Measurements from ENCODE around the gene MORN1. TPM values are rescaled to one million over a fixed set of nuclear protein-coding genes. Genes with fewer than 3 reads are reported as not detected.
"Not testable (repeated sequence)": the region's sequence is repeated elsewhere in the genome, so short reads cannot be mapped to it uniquely, and the experiment has no call there.

The MORN1 gene
- total and polyA plus RNA-seq, 4 donors = 5.2 to 23.9 (median 13.9) TPM

- ATAC-seq (ENCODE audit: insufficient read depth, low FRiP score) (no peak), DNase-seq (no peak)
- H3K27ac ChIP-seq (ENCODE audit: low read depth in 1 of 2, low read length in 1 of 2) = no peak overlapping the region
- H3K36me3 ChIP-seq (ENCODE audit: control insufficient read depth in 4 of 4, insufficient read depth in 4 of 4, low read length in 4 of 4) = no peaks in the 10 kb centered on the region
- H3K4me1 ChIP-seq (ENCODE audit: control insufficient read depth in 5 of 5, insufficient read depth in 5 of 5, low read length in 5 of 5) = peaks cover 0 to 9% (median 0%) of the 10 kb centered on the region in 5 donors
- 89 to 96% methylated on average over 33 to 36 of the region's 36 CpGs for WGBS, 2 donors
- no peak overlapping the region for H3K4me3 ChIP-seq
- no peak for TF ChIP-seq CTCF (IDR thresholded peaks at IDR 0.05; ENCODE audit: control extremely low read depth, extremely low read depth)
- H3K27me3 ChIP-seq (ENCODE audit: control insufficient read depth in 3 of 3, insufficient read depth in 3 of 3, low read length in 2 of 3) = no peaks in the 10 kb centered on the region
- H3K9me3 ChIP-seq (ENCODE audit: control insufficient read depth in 4 of 4, insufficient read depth in 3 of 4, low read length in 3 of 4) = no peaks in the 10 kb centered on the region
- H3K9ac ChIP-seq (ENCODE audit: insufficient read depth in 1 of 2, low read length in 2 of 2) = no peak overlapping the region
Measured at GRCh38 chr1:2335721-2336455, 55.5 kb downstream of the MORN1 start.

- DNase-seq (no peak), ATAC-seq (ENCODE audit: insufficient read depth, low FRiP score) (no peak)
- Histone ChIP-seq H3K9me3 (ENCODE audit: control insufficient read depth in 4 of 4, insufficient read depth in 3 of 4, low read length in 3 of 4) (no peaks in the 10 kb centered on the region), H3K9ac (ENCODE audit: insufficient read depth in 1 of 2, low read length in 2 of 2) (no peak overlapping the region), H3K4me1 (ENCODE audit: control insufficient read depth in 5 of 5, insufficient read depth in 5 of 5, low read length in 5 of 5) (peaks cover 0 to 18% (median 3%) of the 10 kb centered on the region in 5 donors), H3K27ac (ENCODE audit: low read depth in 1 of 2, low read length in 1 of 2) (no peak overlapping the region), H3K4me3 (no peak overlapping the region), H3K27me3 (ENCODE audit: control insufficient read depth in 3 of 3, insufficient read depth in 3 of 3, low read length in 2 of 3) (no peaks in the 10 kb centered on the region), H3K36me3 (ENCODE audit: control insufficient read depth in 4 of 4, insufficient read depth in 4 of 4, low read length in 4 of 4) (no peaks in the 10 kb centered on the region)
- TF ChIP-seq CTCF (IDR thresholded peaks at IDR 0.05; ENCODE audit: control extremely low read depth, extremely low read depth) = no peak
- WGBS, 2 donors = 72 to 87% methylated on average over 33 of the region's 33 CpGs
Measured at GRCh38 chr1:2334883-2335534, 56.3 kb downstream of the MORN1 start.

GRCh38 chr1:2334366-2334765 lies 57.0 kb downstream of the MORN1 start:
- ATAC-seq (ENCODE audit: insufficient read depth, low FRiP score) = no peak
- DNase-seq = no peak
- H3K27ac ChIP-seq (ENCODE audit: low read depth in 1 of 2, low read length in 1 of 2) = no peak overlapping the region
- peaks cover 0 to 18% (median 4%) of the 10 kb centered on the region in 5 donors for H3K4me1 ChIP-seq (ENCODE audit: control insufficient read depth in 5 of 5, insufficient read depth in 5 of 5, low read length in 5 of 5)
- no peak for TF ChIP-seq CTCF (IDR thresholded peaks at IDR 0.05; ENCODE audit: control extremely low read depth, extremely low read depth)
- H3K4me3 ChIP-seq = no peak overlapping the region
- no peaks in the 10 kb centered on the region for H3K36me3 ChIP-seq (ENCODE audit: control insufficient read depth in 4 of 4, insufficient read depth in 4 of 4, low read length in 4 of 4)
- H3K27me3 ChIP-seq (ENCODE audit: control insufficient read depth in 3 of 3, insufficient read depth in 3 of 3, low read length in 2 of 3) = no peaks in the 10 kb centered on the region
- H3K9ac ChIP-seq (ENCODE audit: insufficient read depth in 1 of 2, low read length in 2 of 2) = no peak overlapping the region
- 88 to 95% methylated on average over 21 of the region's 21 CpGs for WGBS, 2 donors
- H3K9me3 ChIP-seq (ENCODE audit: control insufficient read depth in 4 of 4, insufficient read depth in 3 of 4, low read length in 3 of 4) = no peaks in the 10 kb centered on the region

GRCh38 chr1:2331580-2331979 lies 59.8 kb downstream of the MORN1 start:
- not testable (repeated sequence) for H3K27ac ChIP-seq (ENCODE audit: low read depth in 1 of 2, low read length in 1 of 2); H3K9ac ChIP-seq (ENCODE audit: insufficient read depth in 1 of 2, low read length in 2 of 2); ATAC-seq (ENCODE audit: insufficient read depth, low FRiP score); H3K4me3 ChIP-seq; DNase-seq; H3K36me3 ChIP-seq (ENCODE audit: control insufficient read depth in 4 of 4, insufficient read depth in 4 of 4, low read length in 4 of 4); H3K9me3 ChIP-seq (ENCODE audit: control insufficient read depth in 4 of 4, insufficient read depth in 3 of 4, low read length in 3 of 4); H3K27me3 ChIP-seq (ENCODE audit: control insufficient read depth in 3 of 3, insufficient read depth in 3 of 3, low read length in 2 of 3)
- 93 to 97% methylated on average over 26 to 29 of the region's 33 CpGs for WGBS, 2 donors
- peaks cover 0 to 18% (median 4%) of the 10 kb centered on the region in 5 donors for H3K4me1 ChIP-seq (ENCODE audit: control insufficient read depth in 5 of 5, insufficient read depth in 5 of 5, low read length in 5 of 5)
